Renal pelvis (tissue), 4 donors: ENCODE data around the gene ZNF358. TPM values are rescaled to one million over a fixed set of nuclear protein-coding genes. Genes with fewer than 3 reads are reported as not detected.

Experiments
- DNase-seq: peaks from one replicate; pipeline ENCODE4 v3.0.0-alpha.2; 2013
- polyA plus RNA-seq, 3 donors: library from polyadenylated mRNA; unstranded; fragments of 120-200 nt; gene quantifications; one replicate each; pipeline ENCODE4 v1.2.1, GENCODE V29; 2013; ENCODE audit not compliant: insufficient read length in 3 of 3

ZNF358 gene
- polyA plus RNA-seq, 3 donors: 53.7 to 70.8 (median 64.5) TPM

DNA sequence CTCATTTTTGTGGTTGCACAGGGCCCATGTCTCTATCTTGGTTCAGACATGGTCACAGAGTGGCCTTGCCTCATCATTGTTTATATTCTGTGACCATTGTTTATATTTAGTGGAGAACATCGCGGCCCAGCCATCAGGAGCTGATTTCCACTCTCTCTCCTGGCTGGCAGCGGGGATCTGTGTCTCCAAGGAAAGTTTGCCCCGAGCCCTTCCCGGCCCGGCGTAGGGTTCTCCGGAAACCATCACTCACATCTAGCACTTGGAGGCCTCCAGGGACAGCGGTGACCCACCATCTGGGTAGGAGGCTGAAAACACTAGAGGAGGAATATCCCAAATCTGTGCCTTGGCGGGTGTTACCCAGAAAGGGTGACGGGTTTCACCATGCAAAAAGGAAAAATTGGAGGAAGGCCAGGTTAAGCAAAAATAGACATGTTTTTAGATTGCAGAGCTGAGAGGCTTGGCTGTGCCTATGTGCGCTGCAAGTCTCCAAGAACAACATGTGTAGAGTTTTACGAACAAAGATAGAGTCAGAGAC is 726 bp upstream of the ZNF358 start:
- DNase-seq: no peak

DNA sequence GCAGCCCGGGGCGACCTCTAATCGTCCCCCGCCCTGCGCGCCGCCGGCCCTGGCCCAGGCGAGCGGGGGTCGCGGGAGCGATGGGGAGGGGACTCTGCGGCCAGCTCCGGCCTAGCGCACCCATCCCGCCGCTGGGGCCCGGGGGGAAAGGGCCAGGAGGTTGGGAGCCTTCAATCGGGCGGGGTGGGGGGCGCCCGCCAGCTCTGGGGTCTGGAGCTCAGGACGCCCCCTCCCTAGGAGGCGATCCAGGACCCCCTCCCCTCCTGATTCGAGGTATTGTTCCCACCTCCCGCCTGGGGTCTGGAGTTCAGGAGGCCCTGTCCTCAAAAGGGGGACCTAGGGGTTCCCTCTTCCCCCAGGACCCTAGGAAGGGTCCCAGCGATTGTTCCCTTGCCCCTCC is 430 bp downstream of the ZNF358 start:
- no peak for DNase-seq

DNA sequence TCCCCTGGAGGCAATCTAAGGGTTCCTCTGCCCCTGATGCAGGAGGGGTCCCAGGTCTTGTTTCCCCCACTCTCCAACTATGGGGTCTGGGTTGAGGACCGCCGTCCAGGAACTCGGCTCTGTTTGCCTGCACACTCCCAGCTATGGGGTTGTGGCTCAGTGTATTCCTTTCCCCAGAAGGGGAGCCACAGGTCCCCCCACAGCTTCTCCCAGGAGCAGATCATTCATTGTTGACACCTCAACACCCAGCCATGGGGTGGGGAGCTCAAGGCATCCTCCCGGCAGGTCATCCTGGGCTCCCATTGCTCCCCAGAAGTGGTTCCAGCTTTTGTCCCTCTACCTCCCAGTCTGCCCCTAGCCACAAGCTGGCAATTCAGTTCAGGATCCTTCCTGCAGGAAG is 975 bp downstream of the ZNF358 start:
- DNase-seq: no peak

DNA sequence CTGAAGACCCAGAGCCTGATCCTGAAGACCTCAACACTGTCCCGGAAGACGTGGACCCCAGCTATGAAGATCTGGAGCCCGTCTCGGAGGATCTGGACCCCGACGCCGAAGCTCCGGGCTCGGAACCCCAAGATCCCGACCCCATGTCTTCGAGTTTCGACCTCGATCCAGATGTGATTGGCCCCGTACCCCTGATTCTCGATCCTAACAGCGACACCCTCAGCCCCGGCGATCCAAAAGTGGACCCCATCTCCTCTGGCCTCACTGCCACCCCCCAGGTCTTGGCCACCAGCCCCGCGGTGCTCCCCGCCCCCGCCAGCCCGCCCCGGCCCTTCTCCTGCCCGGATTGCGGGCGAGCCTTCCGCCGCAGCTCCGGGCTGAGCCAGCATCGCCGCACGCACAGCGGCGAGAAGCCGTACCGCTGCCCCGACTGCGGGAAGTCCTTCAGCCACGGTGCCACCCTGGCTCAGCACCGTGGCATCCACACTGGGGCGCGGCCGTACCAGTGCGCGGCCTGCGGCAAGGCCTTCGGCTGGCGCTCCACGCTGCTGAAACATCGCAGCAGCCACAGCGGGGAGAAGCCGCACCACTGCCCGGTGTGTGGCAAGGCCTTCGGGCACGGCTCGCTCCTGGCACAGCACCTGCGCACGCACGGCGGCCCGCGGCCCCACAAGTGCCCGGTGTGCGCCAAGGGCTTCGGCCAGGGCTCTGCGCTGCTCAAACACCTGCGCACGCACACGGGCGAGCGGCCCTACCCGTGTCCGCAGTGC is 3.6 kb downstream of the ZNF358 start:
- no peak for DNase-seq

DNA sequence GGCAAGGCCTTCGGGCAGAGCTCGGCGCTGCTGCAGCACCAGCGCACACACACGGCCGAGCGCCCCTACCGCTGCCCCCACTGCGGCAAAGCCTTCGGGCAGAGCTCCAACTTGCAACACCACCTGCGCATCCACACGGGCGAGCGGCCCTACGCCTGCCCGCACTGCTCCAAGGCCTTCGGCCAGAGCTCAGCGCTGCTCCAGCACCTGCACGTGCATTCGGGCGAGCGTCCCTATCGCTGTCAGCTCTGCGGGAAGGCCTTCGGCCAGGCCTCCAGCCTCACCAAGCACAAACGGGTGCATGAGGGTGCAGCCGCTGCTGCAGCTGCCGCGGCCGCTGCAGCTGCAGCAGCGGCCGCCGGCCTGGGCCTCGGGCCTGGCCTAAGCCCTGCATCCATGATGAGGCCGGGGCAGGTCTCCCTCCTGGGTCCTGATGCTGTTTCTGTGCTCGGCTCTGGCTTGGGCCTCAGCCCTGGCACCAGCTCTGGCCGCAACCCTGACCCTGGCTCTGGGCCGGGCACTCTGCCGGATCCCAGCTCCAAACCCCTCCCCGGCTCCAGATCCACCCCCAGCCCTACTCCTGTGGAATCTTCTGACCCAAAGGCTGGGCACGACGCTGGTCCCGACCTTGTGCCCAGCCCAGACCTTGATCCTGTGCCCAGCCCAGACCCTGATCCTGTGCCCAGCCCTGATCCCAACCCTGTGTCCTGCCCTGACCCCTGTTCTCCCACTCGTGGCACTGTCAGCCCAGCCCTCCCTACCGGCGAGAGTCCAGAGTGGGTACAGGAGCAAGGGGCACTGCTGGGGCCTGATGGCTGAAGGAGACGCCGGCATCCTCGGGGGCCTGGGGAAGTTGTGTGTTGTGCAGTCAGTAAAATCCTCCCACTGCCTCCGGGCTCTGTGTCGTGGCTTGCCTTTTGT is 4.5 kb downstream of the ZNF358 start:
- DNase-seq: no peak

DNA sequence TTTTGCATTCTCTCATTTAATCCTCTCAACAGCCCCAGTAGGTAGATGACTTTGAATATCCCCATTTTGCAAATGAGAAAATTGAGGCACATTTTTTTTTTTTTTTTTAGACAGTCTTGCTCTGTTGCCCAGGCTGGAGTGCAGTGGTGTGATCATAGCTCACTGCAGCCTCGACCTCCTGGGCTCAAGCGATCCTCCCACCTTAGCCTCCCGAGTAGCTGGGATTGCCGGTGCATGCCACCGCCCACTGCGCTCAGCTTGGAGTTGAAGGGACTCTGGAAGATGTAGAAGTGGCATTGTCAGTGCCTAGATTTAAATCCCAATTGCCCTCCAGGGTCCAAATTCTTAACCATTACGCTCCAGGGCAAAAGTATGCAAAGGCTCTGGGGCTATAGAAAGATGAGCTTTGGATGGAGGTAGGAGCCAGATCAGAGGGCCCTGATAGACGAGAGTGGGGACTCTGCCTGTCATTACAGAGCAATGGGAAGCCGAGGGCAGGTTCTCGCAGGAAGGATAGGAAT is 5.7 kb downstream of the ZNF358 start:
- DNase-seq: no peak

DNA sequence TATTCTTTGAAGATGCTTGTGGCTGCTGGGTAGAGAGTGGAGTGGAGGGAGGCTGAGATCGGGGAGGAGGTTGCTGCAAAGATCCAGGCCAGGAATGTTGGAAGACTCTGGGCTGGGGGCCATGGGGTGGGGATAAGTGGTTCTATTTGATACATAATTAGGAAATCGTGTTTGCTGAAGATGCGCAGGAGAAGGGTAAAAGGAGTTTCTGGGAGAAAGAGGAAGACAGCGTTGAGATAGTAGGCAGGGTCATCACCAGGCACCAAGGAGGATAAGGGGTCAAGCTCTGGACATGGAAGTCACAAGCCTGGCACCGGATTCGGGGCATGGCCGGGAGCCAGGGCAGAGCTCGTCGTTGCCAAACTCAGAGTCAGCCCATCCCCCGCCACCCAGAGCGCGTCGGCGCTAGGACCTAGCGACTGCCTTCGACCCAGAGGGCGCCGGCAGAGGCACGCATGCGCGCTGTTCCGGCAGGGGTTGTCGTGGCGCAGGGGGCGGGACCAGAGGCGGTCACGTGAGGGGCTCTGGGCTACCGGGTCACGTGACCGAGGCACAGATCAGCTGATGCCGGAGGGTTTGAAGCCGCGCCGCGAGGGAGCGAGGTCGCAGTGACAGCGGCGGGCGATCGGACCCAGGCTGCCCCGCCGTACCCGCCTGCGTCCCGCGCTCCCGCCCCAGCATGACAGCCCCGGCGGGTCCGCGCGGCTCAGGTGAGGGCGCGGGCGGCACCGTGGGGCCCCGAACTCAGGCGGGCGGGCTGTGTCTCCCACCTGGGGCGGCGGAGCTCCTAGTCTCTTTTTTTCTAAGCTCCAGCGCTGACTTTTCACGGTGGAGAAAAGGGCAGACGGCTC is 6.4 kb downstream of the ZNF358 start, which contains the start of gene MCOLN1:
Gene MCOLN1, plus strand, starts transcription at position 553 of the 851 bp plus-strand sequence. Its CDS starts 127 bp downstream, at position 680.
- peak; percentile 96 for DNase-seq

DNA sequence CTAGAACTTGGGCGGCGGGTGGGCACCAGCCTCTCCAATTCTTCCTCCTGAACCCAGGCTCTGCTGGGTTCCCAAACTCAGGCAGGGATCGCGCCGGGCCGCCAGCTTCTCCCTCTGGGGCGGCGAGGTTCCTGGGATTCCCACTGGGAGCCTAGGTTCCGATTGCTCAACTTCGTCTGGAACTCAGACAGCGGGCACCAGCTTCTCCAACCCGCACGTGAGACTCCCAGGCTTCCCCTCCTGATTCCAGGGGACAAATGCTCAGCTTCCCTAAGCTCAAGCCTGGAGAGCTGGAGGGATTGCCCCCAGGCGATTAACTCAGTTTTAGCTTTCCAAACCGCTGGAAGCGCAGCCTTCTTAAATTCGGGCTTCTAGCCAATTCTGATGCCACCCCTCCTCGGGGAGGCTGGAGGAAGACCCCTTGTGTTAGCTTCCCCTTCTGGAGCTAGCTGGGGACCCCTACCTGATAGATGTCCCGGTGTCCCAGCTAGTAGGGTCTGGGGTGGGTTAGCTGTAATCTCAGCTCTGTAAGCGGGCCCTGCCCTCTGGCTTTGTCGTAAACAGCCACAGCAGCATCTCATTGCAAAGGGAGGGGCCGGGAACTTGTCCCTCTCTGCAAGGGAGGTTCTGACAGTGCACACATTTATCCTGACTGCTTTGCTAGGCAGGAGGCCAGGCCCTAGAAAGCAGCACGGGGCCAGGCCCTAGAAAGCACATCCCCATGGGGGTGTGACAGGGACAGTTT is 7.2 kb downstream of the ZNF358 start:
- DNase-seq: no peak

DNA sequence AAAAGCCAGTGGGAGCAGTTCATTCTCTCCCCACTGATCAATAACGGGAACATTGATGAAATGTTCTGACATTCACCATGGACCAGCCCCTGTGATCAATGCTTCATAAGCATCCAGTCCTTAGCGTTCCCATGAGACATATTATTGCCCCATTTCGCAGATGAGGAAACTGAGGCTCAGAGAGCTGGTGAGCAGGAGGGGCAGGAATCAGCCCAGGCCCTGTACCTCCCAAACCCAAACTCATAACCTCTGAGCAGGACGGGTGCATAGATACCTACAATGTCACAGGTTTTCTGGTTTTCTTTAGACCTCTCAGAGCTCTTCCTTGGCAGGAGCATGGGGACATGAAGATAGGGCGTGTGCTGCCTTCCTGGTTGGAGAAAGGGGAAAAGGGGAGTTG is 8.6 kb downstream of the ZNF358 start:
- no peak for DNase-seq

DNA sequence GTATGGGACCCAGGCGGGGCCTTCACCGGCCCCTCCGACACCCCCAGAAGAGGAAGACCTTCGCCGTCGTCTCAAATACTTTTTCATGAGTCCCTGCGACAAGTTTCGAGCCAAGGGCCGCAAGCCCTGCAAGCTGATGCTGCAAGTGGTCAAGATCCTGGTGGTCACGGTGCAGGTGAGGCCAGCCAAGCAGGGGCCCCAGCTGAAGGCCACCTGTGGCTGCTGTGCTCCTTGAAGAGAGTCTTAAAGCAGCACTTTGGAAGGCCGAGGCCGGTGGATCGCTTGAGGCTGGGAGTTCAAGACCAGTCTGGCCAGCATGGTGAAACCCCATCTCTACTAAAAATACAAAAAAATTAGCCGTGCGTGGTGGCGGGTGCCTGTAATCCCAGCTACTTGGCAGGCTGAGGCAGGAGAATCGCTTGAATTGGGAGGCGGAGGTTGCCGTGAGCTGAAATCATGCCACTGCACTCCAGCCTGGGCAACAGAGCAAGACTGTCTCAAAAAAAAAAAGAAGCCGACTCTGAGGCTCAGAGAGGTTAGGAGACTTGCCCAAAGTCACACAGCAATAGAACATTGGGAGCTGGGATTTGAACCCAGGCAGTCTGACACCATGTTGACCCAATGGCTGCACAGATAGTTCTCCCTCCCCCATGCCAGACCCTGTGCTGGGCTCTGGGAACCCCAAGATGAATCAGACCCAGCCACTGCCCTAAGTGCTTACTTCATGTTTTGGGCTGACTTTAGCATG is 9.3 kb downstream of the ZNF358 start:
- DNase-seq: no peak

DNA sequence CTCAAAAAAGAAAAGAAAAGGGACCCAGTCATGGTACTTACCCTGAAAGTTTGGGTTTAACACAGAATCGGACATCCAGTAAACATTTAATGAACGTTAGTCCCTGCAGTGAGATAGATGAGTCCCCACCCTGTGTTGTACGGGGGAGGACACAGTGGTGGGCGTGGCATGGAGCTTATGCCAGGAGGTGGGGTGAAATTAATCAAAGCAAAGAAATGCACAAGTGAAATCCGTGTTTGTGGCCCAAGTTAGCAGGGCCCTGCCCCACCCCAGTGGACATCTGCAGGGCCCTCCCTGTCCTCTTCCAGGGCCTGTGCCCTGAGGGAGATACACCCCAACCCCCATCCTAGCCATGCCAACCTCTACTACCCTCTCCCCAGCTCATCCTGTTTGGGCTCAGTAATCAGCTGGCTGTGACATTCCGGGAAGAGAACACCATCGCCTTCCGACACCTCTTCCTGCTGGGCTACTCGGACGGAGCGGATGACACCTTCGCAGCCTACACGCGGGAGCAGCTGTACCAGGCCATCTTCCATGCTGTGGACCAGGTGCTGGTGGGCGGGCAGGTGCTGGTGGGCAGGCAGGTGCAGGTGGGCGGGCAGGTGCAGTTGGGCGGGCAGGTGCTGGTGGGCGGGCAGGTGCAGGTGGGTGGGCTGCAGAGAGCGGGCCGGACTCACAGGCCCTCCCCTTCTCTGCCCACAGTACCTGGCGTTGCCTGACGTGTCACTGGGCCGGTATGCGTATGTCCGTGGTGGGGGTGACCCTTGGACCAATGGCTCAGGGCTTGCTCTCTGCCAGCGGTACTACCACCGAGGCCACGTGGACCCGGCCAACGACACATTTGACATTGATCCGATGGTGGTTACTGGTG is 10.4 kb downstream of the ZNF358 start:
- DNase-seq: no peak

DNA sequence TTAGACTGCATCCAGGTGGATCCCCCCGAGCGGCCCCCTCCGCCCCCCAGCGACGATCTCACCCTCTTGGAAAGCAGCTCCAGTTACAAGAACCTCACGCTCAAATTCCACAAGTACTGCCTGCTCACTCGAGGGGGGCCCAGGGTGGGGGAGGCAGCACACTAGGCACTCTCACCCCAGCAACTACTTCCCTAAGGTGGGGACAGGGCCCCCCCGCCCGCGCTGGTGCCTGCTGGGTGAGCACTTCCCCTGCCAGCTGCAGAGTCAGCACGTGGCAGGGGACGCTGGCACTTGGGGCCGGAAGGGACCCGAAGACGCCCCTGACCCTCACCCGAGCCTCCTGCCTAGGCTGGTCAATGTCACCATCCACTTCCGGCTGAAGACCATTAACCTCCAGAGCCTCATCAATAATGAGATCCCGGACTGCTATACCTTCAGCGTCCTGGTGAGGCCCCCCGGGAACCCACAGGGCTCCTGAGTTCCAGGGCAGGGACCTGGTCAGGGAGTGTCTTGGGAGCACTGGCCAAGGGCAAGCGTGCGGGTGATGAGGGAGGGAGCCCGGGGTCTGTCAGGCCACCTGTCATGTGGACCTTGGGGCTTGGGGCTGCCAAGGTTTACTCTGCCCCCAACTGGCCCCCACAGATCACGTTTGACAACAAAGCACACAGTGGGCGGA is 11.8 kb downstream of the ZNF358 start:
- no peak for DNase-seq

DNA sequence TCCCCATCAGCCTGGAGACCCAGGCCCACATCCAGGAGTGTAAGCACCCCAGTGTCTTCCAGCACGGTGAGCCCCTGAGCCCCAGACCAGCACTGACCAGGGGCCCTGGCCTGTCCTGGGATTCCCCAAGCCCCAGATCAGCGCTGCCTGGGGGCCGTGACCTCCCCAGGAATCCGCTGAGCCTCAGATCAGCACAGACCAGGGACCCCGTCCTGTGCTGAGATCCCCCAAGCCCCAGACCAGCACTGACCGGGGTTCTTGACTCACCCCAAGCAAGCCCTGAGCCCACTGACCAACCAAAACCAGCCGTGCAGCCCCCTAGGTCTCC is 12.3 kb downstream of the ZNF358 start:
- DNase-seq: no peak

DNA sequence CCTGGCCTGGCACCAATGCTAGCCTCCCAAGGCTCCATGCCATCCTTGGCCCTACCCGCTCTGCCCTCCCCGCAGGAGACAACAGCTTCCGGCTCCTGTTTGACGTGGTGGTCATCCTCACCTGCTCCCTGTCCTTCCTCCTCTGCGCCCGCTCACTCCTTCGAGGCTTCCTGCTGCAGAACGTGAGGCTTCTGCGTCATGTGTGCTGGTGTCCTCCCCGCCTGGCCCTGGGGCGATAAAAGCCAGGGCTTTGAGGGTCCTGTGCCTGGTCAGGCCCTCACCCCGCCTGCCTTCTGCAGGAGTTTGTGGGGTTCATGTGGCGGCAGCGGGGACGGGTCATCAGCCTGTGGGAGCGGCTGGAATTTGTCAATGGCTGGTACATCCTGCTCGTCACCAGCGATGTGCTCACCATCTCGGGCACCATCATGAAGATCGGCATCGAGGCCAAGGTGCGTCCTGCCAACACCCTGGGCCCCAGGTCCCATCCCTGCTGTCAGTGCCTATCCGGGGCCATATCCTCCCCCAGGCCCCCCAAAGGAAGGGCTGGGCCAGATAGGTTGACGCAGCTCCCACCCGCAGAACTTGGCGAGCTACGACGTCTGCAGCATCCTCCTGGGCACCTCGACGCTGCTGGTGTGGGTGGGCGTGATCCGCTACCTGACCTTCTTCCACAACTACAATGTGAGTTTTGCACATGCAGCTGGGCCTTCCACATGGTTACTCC is 12.8 kb downstream of the ZNF358 start:
- no peak for DNase-seq

DNA sequence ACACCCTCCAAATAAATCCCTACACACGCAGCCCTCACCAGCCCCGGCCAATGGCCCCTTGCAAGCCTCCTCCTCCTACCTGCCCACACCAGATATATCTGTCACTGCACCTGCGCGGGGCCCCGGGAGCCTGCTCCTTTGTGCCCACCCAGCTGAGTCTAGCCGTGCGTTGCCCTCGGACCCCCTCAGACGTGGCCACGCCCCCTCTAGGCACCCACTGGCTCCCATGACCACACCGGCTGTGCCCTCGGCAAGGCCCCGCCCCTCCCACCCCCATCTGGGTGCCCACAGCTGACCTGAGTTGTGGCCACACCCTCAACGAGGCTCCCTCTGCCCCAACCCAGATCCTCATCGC is 13.3 kb downstream of the ZNF358 start:
- no peak for DNase-seq

DNA sequence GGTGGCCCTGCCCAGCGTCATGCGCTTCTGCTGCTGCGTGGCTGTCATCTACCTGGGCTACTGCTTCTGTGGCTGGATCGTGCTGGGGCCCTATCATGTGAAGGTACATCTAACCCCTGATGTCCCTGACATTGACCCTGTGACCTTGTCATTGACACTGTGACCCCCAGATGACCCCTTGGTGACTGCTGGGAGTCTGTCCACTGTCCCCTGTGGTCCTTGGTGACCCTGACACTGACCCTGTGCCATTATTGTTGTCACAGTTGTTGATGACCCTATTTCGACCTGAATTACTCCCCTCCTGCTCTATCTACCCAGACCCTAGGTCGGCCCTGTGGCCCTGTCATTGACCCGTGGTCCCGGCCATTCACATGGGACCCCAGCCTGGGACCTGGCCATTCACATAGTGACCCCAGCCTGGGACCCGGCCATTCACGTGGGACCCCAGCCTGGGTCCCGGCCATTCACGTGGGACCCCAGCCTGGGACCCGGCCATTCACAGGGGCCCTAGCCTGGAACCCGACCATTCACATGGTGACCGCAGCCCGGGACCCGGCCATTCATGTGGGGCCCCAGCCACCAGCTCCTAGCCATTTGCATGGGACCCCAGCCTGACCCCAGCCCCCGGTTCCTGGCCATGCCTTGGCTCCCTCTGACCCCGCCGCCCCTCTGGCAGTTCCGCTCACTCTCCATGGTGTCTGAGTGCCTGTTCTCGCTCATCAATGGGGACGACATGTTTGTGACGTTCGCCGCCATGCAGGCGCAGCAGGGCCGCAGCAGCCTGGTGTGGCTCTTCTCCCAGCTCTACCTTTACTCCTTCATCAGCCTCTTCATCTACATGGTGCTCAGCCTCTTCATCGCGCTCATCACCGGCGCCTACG is 13.9 kb downstream of the ZNF358 start:
- DNase-seq: no peak
